ENCODE data around the gene LCN9. TPM values are rescaled to one million over a fixed set of nuclear protein-coding genes. Genes with fewer than 3 reads are reported as not detected.

Gene LCN9
- total RNA-seq, 1 experiment from 2014 or later: 2.6 TPM

- no peaks in the 10 kb centered on the region for H3K4me1 Mint-ChIP-seq
- ATAC-seq (no peak), DNase-seq (ENCODE audit: low spot score) (no peak)
These were observed 29.3 kb downstream of the LCN9 start for GRCh38 chr9:135692410-135692809.

More at GRCh38 chr9:135692410-135692809, 29.3 kb downstream of the LCN9 start:
- Mint-ChIP-seq H3K4me3 (no peak overlapping the region), H3K36me3 (no peaks in the 10 kb centered on the region), H3K27ac (no peak overlapping the region), H3K27me3 (ENCODE audit: low read depth) (no peaks in the 10 kb centered on the region), H3K9me3 (no peaks in the 10 kb centered on the region)
- ChIA-PET POLR2A (no interaction called here), CTCF (interaction anchor here (1.5 kb wide), 1 partner anchor 11 kb away, joined by 3 read pairs; no protein-coding TSS in a partner anchor)
- TF ChIP-seq ZNF425 (CRISPR knock-in tag; conservative IDR thresholded peaks at IDR 0.05) (no peak), ZNF671 (CRISPR knock-in tag; IDR thresholded peaks at IDR 0.05) (no peak), ATF3 (CRISPR knock-in tag; conservative IDR thresholded peaks at IDR 0.05) (no peak), ZNF512 (CRISPR knock-in tag; IDR thresholded peaks at IDR 0.05; ENCODE audit: borderline replicate concordance) (no peak), ZNF281 (CRISPR knock-in tag; IDR thresholded peaks at IDR 0.05) (no peak), SMAD3 (CRISPR knock-in tag; IDR thresholded peaks at IDR 0.05; ENCODE audit: borderline replicate concordance) (no peak), FOXK1 (CRISPR knock-in tag; IDR thresholded peaks at IDR 0.05) (no peak), FOXP1 (CRISPR knock-in tag; IDR thresholded peaks at IDR 0.05; ENCODE audit: borderline replicate concordance) (no peak), JAZF1 (CRISPR knock-in tag; IDR thresholded peaks at IDR 0.05) (no peak), CTCF (IDR thresholded peaks at IDR 0.05) (no peak), TEAD1 (CRISPR knock-in tag; IDR thresholded peaks at IDR 0.05) (no peak), ZBTB43 (CRISPR knock-in tag; IDR thresholded peaks at IDR 0.05) (no peak), ATF2 (CRISPR knock-in tag; IDR thresholded peaks at IDR 0.05; ENCODE audit: borderline replicate concordance, low read depth) (no peak), ZNF423 (CRISPR knock-in tag; IDR thresholded peaks at IDR 0.05) (no peak), HMGXB4 (CRISPR knock-in tag; IDR thresholded peaks at IDR 0.05) (no peak), ZMAT4 (CRISPR knock-in tag; IDR thresholded peaks at IDR 0.05) (no peak), TP53 (CRISPR knock-in tag; IDR thresholded peaks at IDR 0.05) (no peak), USF1 (CRISPR knock-in tag; IDR thresholded peaks at IDR 0.05) (no peak), AR (CRISPR knock-in tag; IDR thresholded peaks at IDR 0.05) (no peak), GABPB1 (CRISPR knock-in tag; IDR thresholded peaks at IDR 0.05) (no peak)

All from WTC11 (cell line).